Brain microvascular endothelial cell (primary cell): ENCODE data around the gene LSM5.
"Not testable (repeated sequence)": the region's sequence is repeated elsewhere in the genome, so short reads cannot be mapped to it uniquely, and the experiment has no call there.

Experiments
- DNase-seq: peaks from one replicate; pipeline ENCODE4 v3.0.0-alpha.2; 2020
- H3K27ac ChIP-seq: fragments of 250-450 bp; sonication (Bioruptor Pico); 2 replicates; pipeline ENCODE4 v1.5.1; 2020; ENCODE audit warnings: mild to moderate bottlenecking, moderate library complexity
- H3K27me3 ChIP-seq: fragments of 250-450 bp; sonication (Bioruptor Pico); replicated peaks from 2 replicates; pipeline ENCODE4 v1.5.1; 2020; ENCODE audit warnings: mild to moderate bottlenecking
- H3K36me3 ChIP-seq: fragments of 250-450 bp; sonication (Bioruptor Pico); replicated peaks from 2 replicates; pipeline ENCODE4 v1.5.1; 2020; ENCODE audit warnings: mild to moderate bottlenecking
- H3K4me3 ChIP-seq: 2 replicates; pipeline ENCODE4 v1.5.1; 2011; ENCODE audit warnings: low read depth, mild to moderate bottlenecking, control low read depth, low read length, moderate library complexity
- CTCF ChIP-seq: IDR thresholded peaks from 2 replicates; pipeline ENCODE4 v1.5.1; 2011; ENCODE audit warnings: low read depth, mild to moderate bottlenecking, moderate library complexity, low read length, control low read depth, inconsistent platforms; ENCODE audit errors: missing control alignments
- in situ Hi-C: cut with HindIII; loops from 2 replicates; pipeline ENCODE4 v1.10.0; 2017; ENCODE audit warnings: low sequenced_read_pairs, low pct_ligation_motif_present

LSM5 gene

GRCh38 chr7:32502728-32503127 is 12.5 kb upstream of the LSM5 start:
- no peaks in the 10 kb centered on the region for H3K27me3 ChIP-seq
- DNase-seq: no peak
- no peak for TF ChIP-seq CTCF
- peaks cover 2% of the 10 kb centered on the region for H3K36me3 ChIP-seq
- no peak overlapping the region for H3K27ac ChIP-seq
- no peak overlapping the region for H3K4me3 ChIP-seq
- in situ Hi-C loops: no loop called here

- Histone ChIP-seq H3K36me3 (peaks cover 2% of the 10 kb centered on the region), H3K27ac (peak overlapping the region; percentile 64), H3K27me3 (no peaks in the 10 kb centered on the region), H3K4me3 (no peak overlapping the region)
- in situ Hi-C loops: no loop called here
- no peak for TF ChIP-seq CTCF
- DNase-seq: no peak
Observed at GRCh38 chr7:32501522-32501921, 11.3 kb upstream of the LSM5 start.

GRCh38 chr7:32500922-32501341 is 10.8 kb upstream of the LSM5 start:
- no peak overlapping the region for H3K4me3 ChIP-seq
- peak overlapping the region; percentile 64 for H3K27ac ChIP-seq
- no peak for TF ChIP-seq CTCF
- in situ Hi-C loops: no loop called here
- peak; percentile 49 for DNase-seq
- peaks cover 2% of the 10 kb centered on the region for H3K36me3 ChIP-seq
- no peaks in the 10 kb centered on the region for H3K27me3 ChIP-seq

- H3K27ac ChIP-seq, in situ Hi-C loops, DNase-seq, H3K36me3 ChIP-seq, H3K27me3 ChIP-seq, H3K4me3 ChIP-seq: not testable (repeated sequence)
Observed at GRCh38 chr7:32500216-32500615, 10.0 kb upstream of the LSM5 start.

GRCh38 chr7:32499755-32500154 is 9.6 kb upstream of the LSM5 start:
- H3K36me3 ChIP-seq, in situ Hi-C loops, H3K4me3 ChIP-seq, H3K27ac ChIP-seq, DNase-seq, H3K27me3 ChIP-seq: not testable (repeated sequence)

GRCh38 chr7:32496052-32496813 is 6.1 kb upstream of the LSM5 start:
- Histone ChIP-seq H3K36me3 (peaks cover 2% of the 10 kb centered on the region), H3K4me3 (peak overlapping the region; percentile 87), H3K27ac (peak overlapping the region; percentile 87), H3K27me3 (no peaks in the 10 kb centered on the region)
- DNase-seq: no peak
- TF ChIP-seq CTCF: no peak
- in situ Hi-C loops: no loop called here
